ENCODE data around the gene NFATC1.
A peak's percentile ranks its signal among the peaks of the same experiment; 100 is the strongest.

The NFATC1 gene

GRCh38 chr18:79525556-79526467 lies 130.1 kb downstream of the NFATC1 start:
- DNase-seq: peak; percentile 44

GRCh38 chr18:79526468-79527460 lies 131.0 kb downstream of the NFATC1 start:
- DNase-seq: peak; percentile 62

GRCh38 chr18:79527656-79528315 lies 132.1 kb downstream of the NFATC1 start:
- DNase-seq: no peak

- no peak for DNase-seq
These were observed 132.6 kb downstream of the NFATC1 start for GRCh38 chr18:79528316-79528695.

GRCh38 chr18:79528846-79529245 lies 133.1 kb downstream of the NFATC1 start:
- peak; percentile 85 for DNase-seq

GRCh38 chr18:79529296-79529695 lies 133.6 kb downstream of the NFATC1 start:
- no peak for DNase-seq

- no peak for DNase-seq
These were observed 134.3 kb downstream of the NFATC1 start for GRCh38 chr18:79529991-79530390.

GRCh38 chr18:79530821-79531220 lies 135.1 kb downstream of the NFATC1 start:
- no peak for DNase-seq

- no peak for DNase-seq
These were observed 135.7 kb downstream of the NFATC1 start for GRCh38 chr18:79531386-79531785.

GRCh38 chr18:79531926-79532312 lies 136.2 kb downstream of the NFATC1 start:
- DNase-seq: no peak

GRCh38 chr18:79532313-79533007 lies 136.7 kb downstream of the NFATC1 start:
- DNase-seq: no peak

GRCh38 chr18:79533146-79533545 lies 137.4 kb downstream of the NFATC1 start:
- DNase-seq: no peak

- no peak for DNase-seq
These were observed 137.9 kb downstream of the NFATC1 start for GRCh38 chr18:79533591-79533990.

- no peak for DNase-seq
These were observed 138.6 kb downstream of the NFATC1 start for GRCh38 chr18:79534356-79534755.

GRCh38 chr18:79537758-79538157 lies 142.0 kb downstream of the NFATC1 start:
- no peak for DNase-seq

GRCh38 chr18:79538635-79539034 lies 142.9 kb downstream of the NFATC1 start:
- DNase-seq: no peak

- no peak for DNase-seq
These were observed 144.6 kb downstream of the NFATC1 start for GRCh38 chr18:79540161-79540903.

- DNase-seq: no peak
These were observed 145.2 kb downstream of the NFATC1 start for GRCh38 chr18:79540904-79541282.

GRCh38 chr18:79542213-79542612 lies 146.5 kb downstream of the NFATC1 start:
- DNase-seq: no peak

- DNase-seq: no peak
These were observed 147.4 kb downstream of the NFATC1 start for GRCh38 chr18:79542876-79543750.

Data from activated CD4-positive, alpha-beta T cell treated with anti-CD3 and anti-CD28 coated beads for 48 hours (primary cell).